Measurements from ENCODE around the gene CCS.

CCS gene

GRCh38 chr11:66562275-66562674, 30.7 kb upstream of the CCS start:
- H3K9ac ChIP-seq (ENCODE audit: low read length) = no peak overlapping the region

GRCh38 chr11:66562907-66563583, 29.9 kb upstream of the CCS start:
- no peak overlapping the region for H3K4me3 ChIP-seq (ENCODE audit: low read depth, low read length)
- H4K8ac ChIP-seq (ENCODE audit: low read depth, low read length) = no peak overlapping the region
- H3K4ac ChIP-seq (ENCODE audit: low read depth, low read length) = no peak overlapping the region
- no peak overlapping the region for H3K27ac ChIP-seq (ENCODE audit: low read depth, low read length)
- no peak overlapping the region for H4K91ac ChIP-seq (ENCODE audit: low read depth, low read length)
- H3K23ac ChIP-seq (ENCODE audit: low read length) = no peak overlapping the region
- H3K27me3 ChIP-seq (ENCODE audit: insufficient read depth, low read length) = no peaks in the 10 kb centered on the region
- no peaks in the 10 kb centered on the region for H3K4me1 ChIP-seq (ENCODE audit: control insufficient read depth in 1 of 2, insufficient read depth in 2 of 2, low read length in 2 of 2)
- H4K12ac ChIP-seq (ENCODE audit: low read depth, low read length) = no peak overlapping the region
- no peak for DNase-seq
- WGBS (ENCODE audit: extremely low coverage, insufficient coverage, insufficient read length) = no CpG with 5 or more reads among the region's 20 CpGs
- no peak overlapping the region for H3K9ac ChIP-seq (ENCODE audit: low read length)
- no peak overlapping the region for H2BK5ac ChIP-seq (ENCODE audit: low read depth, low read length, poor library complexity)
- no peak overlapping the region for H2AFZ ChIP-seq (ENCODE audit: insufficient read depth, low read length, poor library complexity)
- H3K9me3 ChIP-seq (ENCODE audit: insufficient read depth, low read depth, low read length) = peaks cover 2% of the 10 kb centered on the region
- no peak overlapping the region for H2AK5ac ChIP-seq (ENCODE audit: low read length)
- no peak overlapping the region for H3K4me2 ChIP-seq (ENCODE audit: low read length)
- no peak overlapping the region for H2BK120ac ChIP-seq (ENCODE audit: insufficient read depth, low read length, poor library complexity)
- no peak overlapping the region for H3K14ac ChIP-seq (ENCODE audit: low read length)
- H3K18ac ChIP-seq (ENCODE audit: low read length) = no peak overlapping the region
- H3K79me1 ChIP-seq (ENCODE audit: low read length) = no peaks in the 10 kb centered on the region
- H2BK12ac ChIP-seq (ENCODE audit: low read length) = no peak overlapping the region
- H3K79me2 ChIP-seq (ENCODE audit: control insufficient read depth, insufficient read depth, low read length, poor library complexity) = no peaks in the 10 kb centered on the region
- H3K36me3 ChIP-seq (ENCODE audit: control insufficient read depth in 1 of 2, insufficient read depth in 2 of 2, low read length in 2 of 2) = no peaks in the 10 kb centered on the region

More at GRCh38 chr11:66562275-66562674, 30.7 kb upstream of the CCS start:
- Histone ChIP-seq H3K4me1 (ENCODE audit: control insufficient read depth in 1 of 2, insufficient read depth in 2 of 2, low read length in 2 of 2) (no peaks in the 10 kb centered on the region), H4K12ac (ENCODE audit: low read depth, low read length) (no peak overlapping the region), H3K18ac (ENCODE audit: low read length) (no peak overlapping the region), H2BK5ac (ENCODE audit: low read depth, low read length, poor library complexity) (no peak overlapping the region), H3K4me2 (ENCODE audit: low read length) (no peak overlapping the region), H3K4me3 (ENCODE audit: low read depth, low read length) (no peak overlapping the region), H3K36me3 (ENCODE audit: control insufficient read depth in 1 of 2, insufficient read depth in 2 of 2, low read length in 2 of 2) (no peaks in the 10 kb centered on the region), H2AFZ (ENCODE audit: insufficient read depth, low read length, poor library complexity) (no peak overlapping the region), H2BK120ac (ENCODE audit: insufficient read depth, low read length, poor library complexity) (no peak overlapping the region), H3K23ac (ENCODE audit: low read length) (no peak overlapping the region), H3K27me3 (ENCODE audit: insufficient read depth, low read length) (no peaks in the 10 kb centered on the region), H2AK5ac (ENCODE audit: low read length) (no peak overlapping the region), H3K14ac (ENCODE audit: low read length) (no peak overlapping the region), H3K27ac (ENCODE audit: low read depth, low read length) (no peak overlapping the region), H3K4ac (ENCODE audit: low read depth, low read length) (no peak overlapping the region), H2BK12ac (ENCODE audit: low read length) (no peak overlapping the region), H3K79me2 (ENCODE audit: control insufficient read depth, insufficient read depth, low read length, poor library complexity) (no peaks in the 10 kb centered on the region), H3K79me1 (ENCODE audit: low read length) (no peaks in the 10 kb centered on the region), H3K9me3 (ENCODE audit: insufficient read depth, low read depth, low read length) (peaks cover 4% of the 10 kb centered on the region), H4K8ac (ENCODE audit: low read depth, low read length) (no peak overlapping the region), H4K91ac (ENCODE audit: low read depth, low read length) (no peak overlapping the region)
- no CpG with 5 or more reads among the region's 2 CpGs for WGBS (ENCODE audit: extremely low coverage, insufficient coverage, insufficient read length)
- no peak for DNase-seq

GRCh38 chr11:66563832-66564231, 29.2 kb upstream of the CCS start:
- Histone ChIP-seq H3K27me3 (ENCODE audit: insufficient read depth, low read length) (no peaks in the 10 kb centered on the region), H2BK12ac (ENCODE audit: low read length) (no peak overlapping the region), H3K18ac (ENCODE audit: low read length) (no peak overlapping the region), H3K14ac (ENCODE audit: low read length) (no peak overlapping the region), H3K9ac (ENCODE audit: low read length) (no peak overlapping the region), H3K79me2 (ENCODE audit: control insufficient read depth, insufficient read depth, low read length, poor library complexity) (no peaks in the 10 kb centered on the region), H2AK5ac (ENCODE audit: low read length) (no peak overlapping the region), H4K8ac (ENCODE audit: low read depth, low read length) (no peak overlapping the region), H3K4me1 (ENCODE audit: control insufficient read depth in 1 of 2, insufficient read depth in 2 of 2, low read length in 2 of 2) (no peaks in the 10 kb centered on the region), H3K4me3 (ENCODE audit: low read depth, low read length) (no peak overlapping the region), H2BK120ac (ENCODE audit: insufficient read depth, low read length, poor library complexity) (no peak overlapping the region), H3K23ac (ENCODE audit: low read length) (no peak overlapping the region), H3K36me3 (ENCODE audit: control insufficient read depth in 1 of 2, insufficient read depth in 2 of 2, low read length in 2 of 2) (no peaks in the 10 kb centered on the region), H3K79me1 (ENCODE audit: low read length) (no peaks in the 10 kb centered on the region), H2BK5ac (ENCODE audit: low read depth, low read length, poor library complexity) (no peak overlapping the region), H3K4ac (ENCODE audit: low read depth, low read length) (no peak overlapping the region), H4K12ac (ENCODE audit: low read depth, low read length) (no peak overlapping the region), H3K27ac (ENCODE audit: low read depth, low read length) (no peak overlapping the region), H3K4me2 (ENCODE audit: low read length) (no peak overlapping the region), H3K9me3 (ENCODE audit: insufficient read depth, low read depth, low read length) (peaks cover 2% of the 10 kb centered on the region), H2AFZ (ENCODE audit: insufficient read depth, low read length, poor library complexity) (no peak overlapping the region), H4K91ac (ENCODE audit: low read depth, low read length) (no peak overlapping the region)
- DNase-seq = no peak
- WGBS (ENCODE audit: extremely low coverage, insufficient coverage, insufficient read length) = no CpG with 5 or more reads among the region's 10 CpGs

- no CpG with 5 or more reads among the region's 14 CpGs for WGBS (ENCODE audit: extremely low coverage, insufficient coverage, insufficient read length)
- Histone ChIP-seq H3K36me3 (ENCODE audit: control insufficient read depth in 1 of 2, insufficient read depth in 2 of 2, low read length in 2 of 2) (no peaks in the 10 kb centered on the region), H4K12ac (ENCODE audit: low read depth, low read length) (no peak overlapping the region), H3K27ac (ENCODE audit: low read depth, low read length) (no peak overlapping the region), H3K14ac (ENCODE audit: low read length) (no peak overlapping the region), H4K91ac (ENCODE audit: low read depth, low read length) (no peak overlapping the region), H2AFZ (ENCODE audit: insufficient read depth, low read length, poor library complexity) (no peak overlapping the region), H3K79me1 (ENCODE audit: low read length) (no peaks in the 10 kb centered on the region), H3K4ac (ENCODE audit: low read depth, low read length) (no peak overlapping the region), H3K18ac (ENCODE audit: low read length) (no peak overlapping the region), H3K79me2 (ENCODE audit: control insufficient read depth, insufficient read depth, low read length, poor library complexity) (no peaks in the 10 kb centered on the region), H3K4me2 (ENCODE audit: low read length) (no peak overlapping the region), H2BK120ac (ENCODE audit: insufficient read depth, low read length, poor library complexity) (no peak overlapping the region), H3K27me3 (ENCODE audit: insufficient read depth, low read length) (no peaks in the 10 kb centered on the region), H2BK12ac (ENCODE audit: low read length) (no peak overlapping the region), H3K4me3 (ENCODE audit: low read depth, low read length) (no peak overlapping the region), H2AK5ac (ENCODE audit: low read length) (no peak overlapping the region), H3K4me1 (ENCODE audit: control insufficient read depth in 1 of 2, insufficient read depth in 2 of 2, low read length in 2 of 2) (no peaks in the 10 kb centered on the region), H4K8ac (ENCODE audit: low read depth, low read length) (no peak overlapping the region), H3K23ac (ENCODE audit: low read length) (no peak overlapping the region), H3K9me3 (ENCODE audit: insufficient read depth, low read depth, low read length) (no peaks in the 10 kb centered on the region), H3K9ac (ENCODE audit: low read length) (no peak overlapping the region), H2BK5ac (ENCODE audit: low read depth, low read length, poor library complexity) (no peak overlapping the region)
- DNase-seq = no peak
Observed at GRCh38 chr11:66564538-66564937, 28.4 kb upstream of the CCS start.
